ENCODE results near the gene CYP2C9. TPM values are rescaled to one million over a fixed set of nuclear protein-coding genes. Genes with fewer than 3 reads are reported as not detected.
"Not testable (repeated sequence)": the region's sequence is repeated elsewhere in the genome, so short reads cannot be mapped to it uniquely, and the experiment has no call there.

The CYP2C9 gene
- total RNA-seq = not detected in 2 replicates
- long read RNA-seq = 0 reads

DNA sequence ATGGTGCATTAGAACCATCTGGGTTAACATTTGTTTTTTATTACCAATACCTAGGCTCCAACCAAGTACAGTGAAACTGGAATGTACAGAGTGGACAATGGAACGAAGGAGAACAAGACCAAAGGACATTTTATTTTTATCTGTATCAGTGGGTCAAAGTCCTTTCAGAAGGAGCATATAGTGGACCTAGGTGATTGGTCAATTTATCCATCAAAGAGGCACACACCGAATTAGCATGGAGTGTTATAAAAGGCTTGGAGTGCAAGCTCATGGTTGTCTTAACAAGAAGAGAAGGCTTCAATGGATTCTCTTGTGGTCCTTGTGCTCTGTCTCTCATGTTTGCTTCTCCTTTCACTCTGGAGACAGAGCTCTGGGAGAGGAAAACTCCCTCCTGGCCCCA lies at the start of gene CYP2C9:
CYP2C9 (plus strand) TSS at position 276 of the 400 bp plus-strand sequence; CDS start at position 301, 25 bp downstream.
- Mint-ChIP-seq H3K4me3 (ENCODE audit: unreplicated experiment) (no peak within 1 kb of the TSS), H3K9me3 (ENCODE audit: unreplicated experiment) (peaks cover 14% of the 10 kb centered on the region), H3K27ac (ENCODE audit: unreplicated experiment) (no peak within 1 kb of the TSS), H3K4me1 (ENCODE audit: unreplicated experiment) (no peaks in the 10 kb centered on the region), H3K27me3 (ENCODE audit: unreplicated experiment) (no peaks in the 10 kb centered on the region), H3K36me3 (ENCODE audit: unreplicated experiment) (no peaks in the 10 kb centered on the region)
- DNase-seq (ENCODE audit: extremely low spot score, unreplicated experiment) = no peak
- TF ChIP-seq, protein P1, sequence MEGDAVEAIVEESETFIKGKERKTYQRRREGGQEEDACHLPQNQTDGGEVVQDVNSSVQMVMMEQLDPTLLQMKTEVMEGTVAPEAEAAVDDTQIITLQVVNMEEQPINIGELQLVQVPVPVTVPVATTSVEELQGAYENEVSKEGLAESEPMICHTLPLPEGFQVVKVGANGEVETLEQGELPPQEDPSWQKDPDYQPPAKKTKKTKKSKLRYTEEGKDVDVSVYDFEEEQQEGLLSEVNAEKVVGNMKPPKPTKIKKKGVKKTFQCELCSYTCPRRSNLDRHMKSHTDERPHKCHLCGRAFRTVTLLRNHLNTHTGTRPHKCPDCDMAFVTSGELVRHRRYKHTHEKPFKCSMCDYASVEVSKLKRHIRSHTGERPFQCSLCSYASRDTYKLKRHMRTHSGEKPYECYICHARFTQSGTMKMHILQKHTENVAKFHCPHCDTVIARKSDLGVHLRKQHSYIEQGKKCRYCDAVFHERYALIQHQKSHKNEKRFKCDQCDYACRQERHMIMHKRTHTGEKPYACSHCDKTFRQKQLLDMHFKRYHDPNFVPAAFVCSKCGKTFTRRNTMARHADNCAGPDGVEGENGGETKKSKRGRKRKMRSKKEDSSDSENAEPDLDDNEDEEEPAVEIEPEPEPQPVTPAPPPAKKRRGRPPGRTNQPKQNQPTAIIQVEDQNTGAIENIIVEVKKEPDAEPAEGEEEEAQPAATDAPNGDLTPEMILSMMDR (IDR thresholded peaks at IDR 0.05) = no peak

DNA sequence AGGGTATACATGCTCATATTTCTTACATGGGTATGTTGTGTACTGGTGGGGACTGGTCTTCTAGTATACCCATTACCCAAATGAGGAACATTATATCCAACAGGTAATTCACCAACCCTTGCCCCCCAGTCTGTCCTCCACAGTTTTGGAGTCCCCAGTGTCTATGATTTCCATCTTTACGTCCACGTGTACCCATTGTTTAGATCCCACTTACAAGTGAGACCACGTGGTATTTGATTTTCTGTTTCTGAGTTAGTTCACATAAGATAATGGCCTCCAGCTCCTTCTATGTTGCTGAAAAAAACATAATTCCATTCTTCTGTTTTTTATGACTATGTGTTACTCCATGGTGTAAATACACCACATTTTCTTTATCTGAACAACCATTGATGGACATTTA lies 49.3 kb upstream of the CYP2C9 start:
- Mint-ChIP-seq H3K27me3 (ENCODE audit: unreplicated experiment) (no peaks in the 10 kb centered on the region), H3K36me3 (ENCODE audit: unreplicated experiment) (no peaks in the 10 kb centered on the region), H3K9me3 (ENCODE audit: unreplicated experiment) (no peaks in the 10 kb centered on the region), H3K4me1 (ENCODE audit: unreplicated experiment) (no peaks in the 10 kb centered on the region), H3K27ac (ENCODE audit: unreplicated experiment) (no peak overlapping the region), H3K4me3 (ENCODE audit: unreplicated experiment) (no peak overlapping the region)
- TF ChIP-seq, protein P1 (IDR thresholded peaks at IDR 0.05) = no peak
- DNase-seq (ENCODE audit: extremely low spot score, unreplicated experiment) = no peak

DNA sequence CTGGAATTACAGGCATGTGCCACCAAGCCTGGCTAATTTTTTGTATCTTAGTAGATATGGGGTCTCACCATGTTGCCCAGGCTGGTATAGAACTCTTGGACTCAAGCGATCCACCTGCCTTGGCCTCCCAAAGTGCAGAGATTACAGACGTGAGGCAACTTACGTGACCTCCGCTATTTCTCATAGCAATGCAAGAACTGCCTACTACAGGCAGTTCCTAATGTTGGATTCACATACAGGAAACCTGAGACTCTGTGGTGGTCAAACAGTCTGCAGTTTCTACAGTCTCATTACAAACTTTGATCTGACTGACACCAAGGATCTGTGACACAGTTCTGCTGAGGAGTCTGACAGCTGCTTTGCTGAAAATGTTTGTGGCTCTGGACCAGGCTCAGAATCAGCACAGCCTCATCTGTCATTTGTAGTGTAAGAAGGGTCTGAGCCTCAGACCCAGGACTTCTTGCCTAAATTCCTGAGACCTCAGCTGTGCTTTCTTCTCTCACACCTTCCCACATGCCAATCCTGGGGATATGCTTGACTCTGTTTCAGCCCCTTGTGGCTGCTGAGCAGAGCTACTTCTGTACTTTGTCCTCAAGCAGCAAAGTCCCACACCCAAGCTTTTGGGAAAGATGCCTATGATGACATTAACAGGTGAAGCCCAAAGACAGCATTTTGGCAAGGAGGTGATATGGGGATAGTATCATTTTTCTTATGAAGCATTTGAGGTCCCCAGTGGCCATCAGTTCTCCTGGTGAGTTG lies 48.0 kb upstream of the CYP2C9 start:
- Mint-ChIP-seq H3K27me3 (ENCODE audit: unreplicated experiment) (no peaks in the 10 kb centered on the region), H3K27ac (ENCODE audit: unreplicated experiment) (no peak overlapping the region), H3K4me3 (ENCODE audit: unreplicated experiment) (no peak overlapping the region), H3K9me3 (ENCODE audit: unreplicated experiment) (no peaks in the 10 kb centered on the region), H3K4me1 (ENCODE audit: unreplicated experiment) (no peaks in the 10 kb centered on the region), H3K36me3 (ENCODE audit: unreplicated experiment) (no peaks in the 10 kb centered on the region)
- TF ChIP-seq, protein P1 (IDR thresholded peaks at IDR 0.05) = no peak
- DNase-seq (ENCODE audit: extremely low spot score, unreplicated experiment) = no peak

DNA sequence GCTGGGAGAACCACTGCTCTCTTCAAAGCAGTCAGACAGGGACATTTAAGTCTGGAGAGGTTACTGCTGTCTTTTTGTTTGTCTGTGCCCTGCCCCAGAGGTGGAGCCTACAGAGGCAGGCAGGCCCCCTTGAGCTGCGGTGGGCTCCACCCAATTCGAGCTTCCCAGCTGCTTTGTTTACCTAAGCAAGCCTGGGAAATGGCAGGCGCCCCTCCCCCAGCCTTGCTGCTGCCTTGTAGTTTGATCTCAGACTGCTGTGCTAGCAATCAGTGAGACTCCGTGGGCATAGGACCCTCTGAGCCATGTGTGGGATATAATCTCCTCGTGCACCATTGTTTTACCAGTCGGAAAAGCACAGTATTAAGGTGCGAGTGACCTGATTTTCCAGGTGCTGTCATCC lies 40.0 kb upstream of the CYP2C9 start:
- not testable (repeated sequence) for H3K27me3 Mint-ChIP-seq (ENCODE audit: unreplicated experiment); H3K4me1 Mint-ChIP-seq (ENCODE audit: unreplicated experiment); H3K27ac Mint-ChIP-seq (ENCODE audit: unreplicated experiment); H3K4me3 Mint-ChIP-seq (ENCODE audit: unreplicated experiment); DNase-seq (ENCODE audit: extremely low spot score, unreplicated experiment); H3K36me3 Mint-ChIP-seq (ENCODE audit: unreplicated experiment)
- peaks cover 18% of the 10 kb centered on the region for H3K9me3 Mint-ChIP-seq (ENCODE audit: unreplicated experiment)

DNA sequence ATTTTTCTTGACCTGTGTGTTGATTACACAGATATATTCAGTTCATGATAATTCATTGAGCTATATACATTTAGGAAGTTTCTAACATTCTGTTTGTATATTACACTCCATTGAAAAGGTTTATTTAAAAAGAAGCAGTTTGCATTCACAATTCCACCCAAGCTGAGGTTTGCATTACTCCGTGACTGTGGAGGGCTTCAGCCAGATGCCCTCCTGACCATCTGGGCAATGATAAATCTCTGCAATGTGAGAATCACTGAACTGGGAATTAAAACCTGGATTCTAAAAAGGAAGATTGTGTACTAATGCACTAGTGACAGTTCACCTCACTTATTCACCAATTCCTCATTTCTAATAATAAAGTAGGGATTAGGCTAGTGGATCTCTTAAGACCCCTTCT lies 36.4 kb upstream of the CYP2C9 start:
- no peak overlapping the region for H3K27ac Mint-ChIP-seq (ENCODE audit: unreplicated experiment)
- no peaks in the 10 kb centered on the region for H3K36me3 Mint-ChIP-seq (ENCODE audit: unreplicated experiment)
- TF ChIP-seq, protein P1 (IDR thresholded peaks at IDR 0.05) = no peak
- peaks cover 4% of the 10 kb centered on the region for H3K27me3 Mint-ChIP-seq (ENCODE audit: unreplicated experiment)
- no peak for DNase-seq (ENCODE audit: extremely low spot score, unreplicated experiment)
- peaks cover 6% of the 10 kb centered on the region for H3K9me3 Mint-ChIP-seq (ENCODE audit: unreplicated experiment)
- no peak overlapping the region for H3K4me3 Mint-ChIP-seq (ENCODE audit: unreplicated experiment)
- H3K4me1 Mint-ChIP-seq (ENCODE audit: unreplicated experiment) = no peaks in the 10 kb centered on the region
